Thyroid gland (tissue), 4 donors: Measurements from ENCODE around the gene FAM3B.

Source experiments
- CTCF ChIP-seq, 6 experiments: fragments of 200-600 bp in 3 of 6; fragments of 450-650 bp in 3 of 6; sonication (generic) in 3 of 6; IDR thresholded peaks; one replicate each; pipeline ENCODE4 v1.5.1; 2016 to 2019; ENCODE audit warnings: antibody characterized with exemption in 6 of 6, mild to moderate bottlenecking in 2 of 6, inconsistent platforms in 1 of 6, moderate library complexity in 1 of 6
- POLR2A ChIP-seq, 2 donors: fragments of 450-650 bp; IDR thresholded peaks; one replicate each; pipeline ENCODE4 v1.6.1; 2017; ENCODE audit warnings: antibody characterized with exemption in 2 of 2, mild to moderate bottlenecking in 2 of 2, moderate library complexity in 1 of 2

DNA sequence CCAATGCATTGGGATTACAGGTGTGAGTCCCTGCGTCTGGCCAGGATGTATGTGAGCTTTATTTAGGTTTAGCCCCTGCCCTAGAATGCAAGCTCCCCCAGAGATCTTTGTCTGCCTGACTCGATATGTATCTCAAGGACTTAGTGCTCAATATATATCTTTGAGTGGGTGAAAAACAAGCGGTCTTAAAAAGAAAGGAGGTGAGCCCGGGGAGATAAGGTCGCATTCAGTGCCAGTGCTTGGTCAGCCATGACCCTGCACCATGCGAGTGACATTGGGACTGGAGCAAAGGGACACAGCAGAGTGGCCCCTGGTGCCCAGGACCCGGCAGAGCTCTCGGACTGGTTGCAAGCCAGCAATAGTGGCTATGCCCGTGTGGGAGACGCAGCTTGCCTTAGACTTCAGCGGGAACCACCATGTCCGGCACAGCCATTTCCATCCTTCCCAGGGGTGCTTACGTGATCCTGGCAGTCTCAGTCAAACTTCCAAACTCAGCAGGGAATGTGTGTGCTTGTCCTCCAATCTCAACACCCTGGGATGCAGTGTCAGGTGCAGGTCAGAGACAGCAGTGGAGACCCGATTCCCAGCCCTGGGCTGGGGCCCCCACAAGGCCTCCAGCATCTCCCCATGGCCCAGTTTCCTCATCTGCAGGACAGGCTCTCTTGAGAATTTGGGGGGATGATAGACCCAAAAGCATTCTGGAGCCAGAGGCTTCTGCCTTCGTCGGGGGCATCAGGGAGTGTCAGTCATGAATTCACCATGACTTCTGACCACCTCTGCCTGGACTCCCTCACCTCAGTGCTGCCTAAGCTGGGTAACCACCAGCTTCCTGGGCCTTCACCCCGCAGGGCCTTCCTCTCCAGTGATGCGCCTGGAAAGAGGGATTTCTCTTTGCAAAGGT lies 47.0 kb downstream of the FAM3B start:
- no peak for TF ChIP-seq CTCF (IDR thresholded peaks at IDR 0.05)
- TF ChIP-seq POLR2A (IDR thresholded peaks at IDR 0.05): no peak
